ENCODE results near the gene FBLN2. TPM values are rescaled to one million over a fixed set of nuclear protein-coding genes. Genes with fewer than 3 reads are reported as not detected.

Gene FBLN2
- total RNA-seq, 2 experiments from 2014 or later = 8.4 to 13.7 TPM

DNA sequence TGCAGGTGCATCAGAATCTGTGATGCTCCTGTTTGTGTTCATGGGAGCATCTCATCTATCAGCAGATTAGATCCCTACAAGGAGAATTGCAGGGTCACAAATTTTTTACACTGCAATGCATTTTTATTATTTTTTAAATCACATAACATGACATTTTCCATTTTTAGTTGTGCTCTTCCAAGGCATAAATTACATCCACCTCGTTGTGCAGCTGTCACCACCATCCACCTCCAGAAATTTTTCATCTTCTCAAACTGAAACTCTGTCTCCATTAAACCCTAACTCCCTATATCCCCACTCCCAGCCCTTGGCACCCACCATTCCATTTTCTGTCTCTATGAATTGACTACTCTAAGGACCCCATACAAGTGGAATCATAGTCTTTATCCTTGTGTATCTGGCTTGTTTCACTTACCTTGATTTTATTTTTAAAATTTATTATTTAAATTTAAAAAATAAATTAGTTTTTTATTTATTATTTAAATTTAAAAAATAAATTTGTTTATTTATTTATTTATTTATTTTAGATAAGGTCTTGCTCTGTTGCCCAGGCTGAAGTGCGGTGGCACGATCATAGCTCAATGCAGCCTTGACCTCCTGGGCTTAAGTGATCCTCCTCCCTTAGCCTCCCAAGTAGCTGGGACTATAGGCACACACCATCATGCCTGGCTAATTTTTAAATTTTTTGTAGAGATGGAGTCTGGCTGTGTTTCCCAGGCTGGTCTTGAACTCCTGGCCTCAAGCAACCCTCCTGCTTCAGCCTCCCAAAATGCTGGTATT lies 47.7 kb downstream of the FBLN2 start:
- no peak for DNase-seq
- no peak overlapping the region for H3K27ac Mint-ChIP-seq
- ATAC-seq = no peak
- H3K4me1 Mint-ChIP-seq (ENCODE audit: low read depth) = no peaks in the 10 kb centered on the region
- CTCF ChIA-PET = interaction anchor here (1.1 kb wide), 1 partner anchor 40 kb away, joined by 3 read pairs; no protein-coding TSS in a partner anchor
- no peak overlapping the region for H3K4me3 Mint-ChIP-seq
- H3K9me3 Mint-ChIP-seq = no peaks in the 10 kb centered on the region
- TF ChIP-seq, protein P1, sequence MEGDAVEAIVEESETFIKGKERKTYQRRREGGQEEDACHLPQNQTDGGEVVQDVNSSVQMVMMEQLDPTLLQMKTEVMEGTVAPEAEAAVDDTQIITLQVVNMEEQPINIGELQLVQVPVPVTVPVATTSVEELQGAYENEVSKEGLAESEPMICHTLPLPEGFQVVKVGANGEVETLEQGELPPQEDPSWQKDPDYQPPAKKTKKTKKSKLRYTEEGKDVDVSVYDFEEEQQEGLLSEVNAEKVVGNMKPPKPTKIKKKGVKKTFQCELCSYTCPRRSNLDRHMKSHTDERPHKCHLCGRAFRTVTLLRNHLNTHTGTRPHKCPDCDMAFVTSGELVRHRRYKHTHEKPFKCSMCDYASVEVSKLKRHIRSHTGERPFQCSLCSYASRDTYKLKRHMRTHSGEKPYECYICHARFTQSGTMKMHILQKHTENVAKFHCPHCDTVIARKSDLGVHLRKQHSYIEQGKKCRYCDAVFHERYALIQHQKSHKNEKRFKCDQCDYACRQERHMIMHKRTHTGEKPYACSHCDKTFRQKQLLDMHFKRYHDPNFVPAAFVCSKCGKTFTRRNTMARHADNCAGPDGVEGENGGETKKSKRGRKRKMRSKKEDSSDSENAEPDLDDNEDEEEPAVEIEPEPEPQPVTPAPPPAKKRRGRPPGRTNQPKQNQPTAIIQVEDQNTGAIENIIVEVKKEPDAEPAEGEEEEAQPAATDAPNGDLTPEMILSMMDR (IDR thresholded peaks at IDR 0.05) = no peak
- POLR2A ChIA-PET = no interaction called here
- no peaks in the 10 kb centered on the region for H3K36me3 Mint-ChIP-seq (ENCODE audit: low read depth)
- no peaks in the 10 kb centered on the region for H3K27me3 Mint-ChIP-seq
- intact Hi-C loops (cut with micrococcal nuclease) = no loop called here

DNA sequence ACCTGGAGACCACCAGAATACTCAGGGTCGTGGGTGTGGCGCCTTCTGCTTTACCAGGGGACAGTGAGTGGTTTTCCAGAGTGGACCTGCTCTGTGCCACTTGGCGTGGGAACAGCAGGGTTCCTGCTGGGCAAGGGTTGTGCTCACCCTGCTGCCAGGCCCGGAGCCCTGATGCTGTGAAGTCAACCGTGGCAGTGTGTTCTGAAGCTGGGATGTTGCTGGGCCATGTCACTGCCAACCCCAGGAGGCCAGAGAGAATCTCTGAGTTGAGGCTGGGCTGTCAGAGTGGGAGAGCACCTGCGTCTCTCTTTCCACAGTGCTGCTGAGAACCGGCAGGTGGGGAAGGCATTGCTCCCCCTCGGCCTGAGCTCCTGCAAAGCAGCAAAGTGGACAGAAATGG lies 48.7 kb downstream of the FBLN2 start:
- Mint-ChIP-seq H3K27me3 (no peaks in the 10 kb centered on the region), H3K36me3 (ENCODE audit: low read depth) (no peaks in the 10 kb centered on the region), H3K4me1 (ENCODE audit: low read depth) (no peaks in the 10 kb centered on the region), H3K4me3 (no peak overlapping the region), H3K9me3 (no peaks in the 10 kb centered on the region), H3K27ac (no peak overlapping the region)
- TF ChIP-seq, protein P1 (IDR thresholded peaks at IDR 0.05) = no peak
- ATAC-seq (no peak), DNase-seq (no peak)
- CTCF ChIA-PET = interaction anchor here (1.1 kb wide), 1 partner anchor 39 kb away, joined by 3 read pairs; no protein-coding TSS in a partner anchor
- intact Hi-C loops (cut with micrococcal nuclease) = no loop called here
- POLR2A ChIA-PET = no interaction called here

DNA sequence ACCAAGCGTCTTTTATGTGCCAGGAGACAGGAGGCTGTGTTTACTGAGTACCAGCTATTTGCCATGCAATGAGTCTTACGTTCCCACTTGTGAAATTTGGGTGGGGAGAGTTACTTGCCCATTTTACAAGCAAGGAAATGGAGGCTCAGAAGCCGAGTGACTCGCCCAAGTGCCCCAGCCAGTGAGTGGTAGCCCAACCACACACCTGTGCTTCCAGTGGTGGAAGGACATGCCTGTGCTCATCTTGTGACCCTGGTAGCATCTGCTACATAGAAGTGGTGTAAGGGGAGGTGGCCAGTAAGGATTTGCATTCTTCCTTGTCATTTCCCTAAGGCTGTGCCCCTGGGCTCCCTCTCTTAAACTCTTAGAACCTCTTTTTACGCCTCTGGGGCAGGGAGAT lies 49.3 kb downstream of the FBLN2 start:
- TF ChIP-seq, protein P1 (IDR thresholded peaks at IDR 0.05) = no peak
- Mint-ChIP-seq H3K27ac (no peak overlapping the region), H3K4me1 (ENCODE audit: low read depth) (no peaks in the 10 kb centered on the region), H3K36me3 (ENCODE audit: low read depth) (no peaks in the 10 kb centered on the region), H3K9me3 (no peaks in the 10 kb centered on the region), H3K4me3 (no peak overlapping the region), H3K27me3 (no peaks in the 10 kb centered on the region)
- ChIA-PET CTCF (no interaction called here), POLR2A (no interaction called here)
- DNase-seq = no peak
- no peak for ATAC-seq
- intact Hi-C loops (cut with micrococcal nuclease) = no loop called here

DNA sequence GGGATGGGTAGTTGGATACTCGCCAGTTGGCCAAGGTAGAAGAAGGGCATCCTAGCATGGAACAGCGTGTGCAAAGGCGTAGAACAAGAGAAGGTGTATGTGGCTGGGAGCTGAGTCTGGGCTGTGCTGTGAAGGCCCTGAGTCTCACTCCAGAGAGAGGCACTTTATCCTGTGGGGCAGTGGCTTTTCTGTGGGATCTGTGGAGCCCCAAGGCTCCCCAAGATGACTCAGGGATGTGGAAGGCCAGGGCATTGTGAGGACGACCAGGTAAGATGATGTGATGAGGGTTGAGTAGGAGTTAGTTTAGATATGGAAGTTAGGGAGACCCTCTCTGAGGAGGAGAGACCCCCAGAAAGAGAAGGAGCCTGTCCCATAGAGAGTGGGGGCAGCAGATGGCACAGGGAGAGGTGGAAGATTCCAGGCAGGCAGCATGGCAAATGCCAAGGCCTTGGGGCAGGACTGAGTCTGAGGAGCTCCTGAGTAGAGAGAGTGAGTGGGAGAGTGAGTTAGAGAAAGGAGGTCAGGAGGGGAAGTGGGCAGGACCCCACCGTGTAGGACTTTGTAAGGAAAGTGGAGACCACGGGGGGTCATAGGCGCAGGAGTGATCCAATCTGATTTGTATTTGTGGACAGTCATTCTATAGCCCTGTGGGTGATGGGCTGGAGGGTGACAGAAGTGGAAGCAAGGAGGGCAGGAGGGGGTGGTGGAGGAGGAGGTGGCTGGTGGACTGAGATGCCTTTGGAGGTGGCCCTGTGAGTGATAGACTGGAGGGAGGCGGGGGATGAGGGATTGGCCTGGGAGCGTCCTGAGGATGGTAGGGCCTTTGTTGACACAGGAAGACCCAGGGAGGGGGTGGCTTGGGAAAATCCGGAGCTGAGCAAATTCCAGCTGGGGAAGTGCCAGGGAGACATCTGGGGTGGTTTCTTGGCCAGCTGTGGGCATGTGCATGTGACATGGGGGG lies 50.3 kb downstream of the FBLN2 start:
- ATAC-seq (no peak), DNase-seq (no peak)
- no peaks in the 10 kb centered on the region for H3K4me1 Mint-ChIP-seq (ENCODE audit: low read depth)
- intact Hi-C loops (cut with micrococcal nuclease) = no loop called here
- H3K4me3 Mint-ChIP-seq = no peak overlapping the region
- no peaks in the 10 kb centered on the region for H3K9me3 Mint-ChIP-seq
- no peaks in the 10 kb centered on the region for H3K36me3 Mint-ChIP-seq (ENCODE audit: low read depth)
- ChIA-PET CTCF (no interaction called here), POLR2A (no interaction called here)
- TF ChIP-seq, protein P1 (IDR thresholded peaks at IDR 0.05) = no peak
- no peak overlapping the region for H3K27ac Mint-ChIP-seq
- H3K27me3 Mint-ChIP-seq = no peaks in the 10 kb centered on the region

Measured in activated CD8-positive, alpha-beta T cell treated with anti-CD3 and anti-CD28 coated beads for 36 hours (primary cell).